ENCODE measurements around the gene STAG2.

- TF ChIP-seq POLR2A (IDR thresholded peaks at IDR 0.05) = no peak
- TF ChIP-seq, protein P1, sequence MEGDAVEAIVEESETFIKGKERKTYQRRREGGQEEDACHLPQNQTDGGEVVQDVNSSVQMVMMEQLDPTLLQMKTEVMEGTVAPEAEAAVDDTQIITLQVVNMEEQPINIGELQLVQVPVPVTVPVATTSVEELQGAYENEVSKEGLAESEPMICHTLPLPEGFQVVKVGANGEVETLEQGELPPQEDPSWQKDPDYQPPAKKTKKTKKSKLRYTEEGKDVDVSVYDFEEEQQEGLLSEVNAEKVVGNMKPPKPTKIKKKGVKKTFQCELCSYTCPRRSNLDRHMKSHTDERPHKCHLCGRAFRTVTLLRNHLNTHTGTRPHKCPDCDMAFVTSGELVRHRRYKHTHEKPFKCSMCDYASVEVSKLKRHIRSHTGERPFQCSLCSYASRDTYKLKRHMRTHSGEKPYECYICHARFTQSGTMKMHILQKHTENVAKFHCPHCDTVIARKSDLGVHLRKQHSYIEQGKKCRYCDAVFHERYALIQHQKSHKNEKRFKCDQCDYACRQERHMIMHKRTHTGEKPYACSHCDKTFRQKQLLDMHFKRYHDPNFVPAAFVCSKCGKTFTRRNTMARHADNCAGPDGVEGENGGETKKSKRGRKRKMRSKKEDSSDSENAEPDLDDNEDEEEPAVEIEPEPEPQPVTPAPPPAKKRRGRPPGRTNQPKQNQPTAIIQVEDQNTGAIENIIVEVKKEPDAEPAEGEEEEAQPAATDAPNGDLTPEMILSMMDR (IDR thresholded peaks at IDR 0.05) = no peak
These were observed 24.9 kb downstream of the STAG2 start for GRCh38 chrX:123986377-123986776.

Measured in upper lobe of left lung (tissue), 4 donors.